Hepatic stellate cell (primary cell): Measurements from ENCODE around the gene ZC3H8.

ENCODE experiments used
- DNase-seq: peaks from one replicate; pipeline ENCODE4 v3.0.0; 2011; ENCODE audit warnings: low spot score

ZC3H8 gene

GRCh38 chr2:112164876-112165275, 90.0 kb downstream of the ZC3H8 start:
- DNase-seq: no peak

DNA sequence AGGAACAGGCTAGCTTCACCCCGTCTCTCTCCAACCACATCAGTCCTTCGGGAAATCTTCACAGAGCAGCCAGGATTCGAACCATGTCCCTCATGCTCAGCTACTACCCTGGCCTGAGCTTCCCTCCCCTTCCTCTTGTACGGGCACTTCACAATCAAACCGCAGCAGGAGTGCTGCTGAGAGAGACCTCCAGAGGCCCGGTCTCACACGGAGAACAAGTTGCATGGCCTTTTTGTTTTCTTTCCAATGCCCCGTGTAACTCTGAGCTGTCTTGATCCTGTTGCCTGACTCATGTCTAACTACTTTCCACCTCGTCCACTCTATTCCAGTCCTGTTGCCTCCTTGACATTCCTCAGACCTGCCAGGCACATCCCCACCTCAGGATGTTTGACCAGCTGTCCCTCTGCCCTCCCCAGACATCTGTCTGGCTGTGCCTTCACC, 91.3 kb downstream of the ZC3H8 start:
- DNase-seq: no peak

DNA sequence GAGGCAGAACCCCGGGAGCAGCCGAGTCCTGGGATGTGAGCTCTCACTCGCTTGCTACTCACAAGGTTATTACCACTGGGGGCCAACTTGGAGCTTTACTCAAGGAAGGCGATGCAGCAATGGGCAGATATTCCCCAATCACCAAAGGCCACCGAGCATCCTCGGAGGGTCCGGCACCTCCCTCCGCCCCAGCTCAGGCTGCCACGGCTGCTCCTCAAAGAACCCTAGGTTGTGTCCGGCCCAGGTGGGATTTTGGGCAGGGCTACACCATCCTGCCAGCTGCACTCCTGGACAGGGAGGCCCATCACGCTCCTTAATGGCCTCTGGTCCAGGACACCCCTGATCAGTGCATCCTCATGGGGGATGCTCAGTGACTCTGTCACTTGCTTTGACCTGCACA, 91.9 kb downstream of the ZC3H8 start:
- no peak for DNase-seq

DNA sequence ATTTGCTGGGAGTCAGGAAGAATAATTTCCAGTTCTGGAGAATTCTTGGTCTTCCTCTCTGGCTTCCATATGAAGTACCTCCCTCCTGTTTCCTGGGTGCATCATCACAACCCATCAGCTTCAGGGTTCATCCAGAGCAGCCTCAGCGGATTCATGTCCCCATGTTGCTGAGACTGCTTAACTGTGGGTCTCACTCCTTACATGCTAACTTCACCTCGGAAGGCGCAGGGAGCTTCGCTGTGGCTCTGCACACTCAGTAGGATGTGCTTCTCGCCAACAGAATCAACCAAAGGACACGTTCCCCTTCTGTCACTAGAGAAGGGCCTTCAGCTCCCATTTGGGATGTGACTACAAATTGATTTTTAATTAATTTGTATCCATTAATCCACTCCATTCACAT, 92.5 kb downstream of the ZC3H8 start:
- DNase-seq: no peak
